Measurements from ENCODE around the gene TMPRSS9. TPM values are rescaled to one million over a fixed set of nuclear protein-coding genes. Genes with fewer than 3 reads are reported as not detected.
A peak's percentile ranks its signal among the peaks of the same experiment; 100 is the strongest.

The TMPRSS9 gene
- total and polyA plus RNA-seq, 2 of the 13 experiments (the other 11 are each of a cell fraction or from before 2014, with no cell fraction given): 2.5 to 5.2 TPM

GRCh38 chr19:2426611-2427428 lies 66.8 kb downstream of the TMPRSS9 start (continued):
- TF ChIP-seq CEBPZ (IDR thresholded peaks at IDR 0.05; ENCODE audit: low read length) (no peak), HMGXB3 (CRISPR knock-in tag; IDR thresholded peaks at IDR 0.05; ENCODE audit: borderline replicate concordance) (no peak), MAFK (conservative IDR thresholded peaks at IDR 0.05 in 1 of 2, IDR thresholded peaks at IDR 0.05 in 1 of 2; ENCODE audit: low read length in 2 of 2) (no peak), THAP11 (CRISPR knock-in tag; IDR thresholded peaks at IDR 0.05) (no peak), ZNF503 (CRISPR knock-in tag; IDR thresholded peaks at IDR 0.05) (no peak), HMGXB4 (CRISPR knock-in tag; IDR thresholded peaks at IDR 0.05; ENCODE audit: borderline replicate concordance in 1 of 2, low read depth in 1 of 2) (no peak), ZBTB37 (CRISPR knock-in tag; IDR thresholded peaks at IDR 0.05) (no peak), IKZF4 (CRISPR knock-in tag; IDR thresholded peaks at IDR 0.05; ENCODE audit: borderline replicate concordance, low read depth, not compliant biosample characterization) (no peak), RORA (CRISPR knock-in tag; IDR thresholded peaks at IDR 0.05) (no peak), ZNF274 (CRISPR knock-in tag; IDR thresholded peaks at IDR 0.05) (no peak), TFDP1 (CRISPR knock-in tag; IDR thresholded peaks at IDR 0.05; ENCODE audit: borderline replicate concordance) (peak; percentile 71), ARNT (IDR thresholded peaks at IDR 0.05) (no peak)
